GM12878 (cell line): ENCODE measurements around the gene PLEKHM2. TPM values are rescaled to one million over a fixed set of nuclear protein-coding genes. Genes with fewer than 3 reads are reported as not detected.

Experiments used
- ATAC-seq: fragments of 200-7000 bp; cut with Tn5 transposase; 3 replicates; pipeline ENCODE4 v1.9.1; 2020; ENCODE audit warnings: mild to moderate bottlenecking, moderate library complexity
- BruUV-seq: library from RNA; stranded (reverse); fragments of 400-500 nt; replicated peaks from 2 replicates; lab custom pipeline; 2021; lab: Mats Ljungman, UMichigan
- CTCF ChIA-PET: fragments of 300-600 bp; sonication (Branson Sonifier 250); formaldehyde crosslinking; extraction: SDS; loops from one replicate; lab custom pipeline; 2021; ENCODE audit warnings: inconsistent platforms; lab: Yijun Ruan, JAX
- POLR2A ChIA-PET: fragments of 350-600 bp; formaldehyde crosslinking; extraction: SDS; loops from one replicate; lab custom pipeline; 2021; ENCODE audit warnings: inconsistent platforms; lab: Charles Lee
- RAD21 ChIA-PET: fragments of 300-600 bp; sonication (Branson Sonifier 250); formaldehyde crosslinking; loops from one replicate; lab custom pipeline; 2023; ENCODE audit warnings: antibody characterized with exemption; ENCODE audit not compliant: unreplicated experiment; lab: Charles Lee
- SMC1A ChIA-PET: fragments of 300-600 bp; sonication (Branson Sonifier 250); formaldehyde crosslinking; loops from one replicate; lab custom pipeline; 2023; ENCODE audit not compliant: unreplicated experiment, uncharacterized antibody; lab: Charles Lee
- DNase-seq: peaks from one replicate; pipeline ENCODE4 v3.0.0-alpha.2; 2011; ENCODE audit warnings: low read depth, low spot score
- FAIRE-seq: peaks from 3 replicates; lab custom pipeline; 2011; peaks lifted over from hg19 to GRCh38; lab: Jason Lieb, UNC
- H2AFZ ChIP-seq: 2 replicates; pipeline ENCODE4 v1.6.0; 2011; ENCODE audit warnings: low read depth, low read length, control low read depth; ENCODE audit not compliant: control insufficient read depth
- H3K27ac ChIP-seq: 2 replicates; pipeline ENCODE4 v1.5.1; 2011; ENCODE audit warnings: control low read depth; ENCODE audit not compliant: control insufficient read depth, insufficient read depth
- H3K27me3 ChIP-seq, 2 experiments: replicated peaks in 1 of 2; 2 replicates each; pipeline versions ENCODE4 v1.6.0 to v1.6.1; 2011; ENCODE audit warnings: low read length in 1 of 2; ENCODE audit not compliant: control insufficient read depth in 2 of 2, insufficient read depth in 2 of 2
- H3K36me3 ChIP-seq, 2 experiments: 2 replicates each; pipeline ENCODE4 v1.5.1; 2011; ENCODE audit warnings: low read length in 1 of 2; ENCODE audit not compliant: control insufficient read depth in 2 of 2, insufficient read depth in 2 of 2
- H3K4me1 ChIP-seq: 2 replicates; pipeline ENCODE4 v1.6.1; 2011; ENCODE audit warnings: mild to moderate bottlenecking, low read length, moderate library complexity, mixed read lengths; ENCODE audit not compliant: control insufficient read depth, insufficient read depth
- H3K4me2 ChIP-seq: 2 replicates; pipeline ENCODE4 v1.6.0; 2011; ENCODE audit warnings: control low read depth; ENCODE audit not compliant: control insufficient read depth, insufficient read depth
- H3K4me3 ChIP-seq: fragments of 200-600 bp; sonication (generic); 2 replicates; pipeline ENCODE4 v1.5.1; 2016
- H3K79me2 ChIP-seq: 2 replicates; pipeline ENCODE4 v1.6.0; 2011; ENCODE audit warnings: low read length; ENCODE audit not compliant: control insufficient read depth, insufficient read depth
- H3K9ac ChIP-seq: 2 replicates; pipeline ENCODE4 v1.8.0; 2011; ENCODE audit warnings: low read length, control low read depth, mixed read lengths; ENCODE audit not compliant: control insufficient read depth, insufficient read depth
- H3K9me3 ChIP-seq: replicated peaks from 3 replicates; pipeline ENCODE4 v1.5.1; 2011; ENCODE audit warnings: mild to moderate bottlenecking, low read length; ENCODE audit not compliant: control insufficient read depth, insufficient read depth
- H4K20me1 ChIP-seq: 2 replicates; pipeline ENCODE4 v1.6.0; 2011; ENCODE audit not compliant: control insufficient read depth, insufficient read depth
- CHD2 ChIP-seq: IDR thresholded peaks from 2 replicates; pipeline ENCODE4 v1.6.1; 2011; ENCODE audit warnings: low read depth, low read length, improper control_type of control experiment, borderline replicate concordance
- PKNOX1 ChIP-seq: fragments of 450-650 bp; IDR thresholded peaks from 2 replicates; pipeline ENCODE4 v1.6.1; 2016; ENCODE audit warnings: mild to moderate bottlenecking
- ZBTB40 ChIP-seq: fragments of 450-650 bp; IDR thresholded peaks from 2 replicates; pipeline ENCODE4 v1.6.1; 2016; ENCODE audit warnings: mild to moderate bottlenecking, moderate library complexity, borderline replicate concordance
- ZNF687 ChIP-seq: fragments of 450-650 bp; IDR thresholded peaks from 2 replicates; pipeline ENCODE4 v1.6.1; 2017; ENCODE audit warnings: mild to moderate bottlenecking, moderate library complexity
- whole genome bisulfite sequencing: methylation state at CpG from one replicate; pipeline ENCODE4 v1.1.6; 2016; ENCODE audit warnings: low lambda C conversion rate; ENCODE audit not compliant: insufficient replicate concordance, insufficient coverage; ENCODE audit errors: missing lambda C conversion rate; 5-methylcytosine and 5-hydroxymethylcytosine counted together
- in situ Hi-C: fragments of 300-500 bp; cut with MboI; formaldehyde crosslinking; loops from 9 replicates; pipeline ENCODE4 v1.14.3; 2018; ENCODE audit warnings: mixed read lengths
- intact Hi-C: fragments of 100-400 bp; cut with micrococcal nuclease; formaldehyde crosslinking; loops from one replicate; pipeline ENCODE4 v1.14.2; 2022; ENCODE audit not compliant: unreplicated experiment
- polyA plus RNA-seq, 11 experiments: library from polyadenylated mRNA; depleted of rRNA in 4 of 11; unstranded in 6 of 11; stranded (reverse) in 5 of 11; fragments of >200 nt; fragmentation: Nextera tagmentation in 4 of 11; fragmentation: Illumina TruSeq in 1 of 11; extraction: Ambion mirVana in 4 of 11; extraction: Trizol in 1 of 11; gene quantifications; 1 replicate in 1 of 11; 2 replicates in 10 of 11; pipeline versions ENCODE4 v1.2.1 to v1.2.3, GENCODE V29; 2011 to 2016; ENCODE audit warnings: inconsistent platforms in 2 of 11, missing spikeins in 2 of 11, low read depth in 1 of 11
- total RNA-seq, 4 experiments: library from RNA; depleted of rRNA in 3 of 4; stranded (reverse); fragments of >200 nt in 3 of 4; fragmentation: Illumina TruSeq in 1 of 4; extraction: Trizol in 1 of 4; gene quantifications; 2 replicates each; pipeline versions ENCODE4 v1.2.1 to v1.2.3, GENCODE V29; 2013 to 2021
- TF ChIP-seq, protein P1 (sequence below): IDR thresholded peaks from 2 replicates; pipeline ENCODE4 v1.6.1; 2011; ENCODE audit warnings: low read depth, low read length, improper control_type of control experiment, borderline replicate concordance

The PLEKHM2 gene
- total and polyA plus RNA-seq, 10 of the 15 experiments (the other 5 are each of a cell fraction or from before 2014, with no cell fraction given) = 0.37 to 55.2 (median 19.3) TPM

DNA sequence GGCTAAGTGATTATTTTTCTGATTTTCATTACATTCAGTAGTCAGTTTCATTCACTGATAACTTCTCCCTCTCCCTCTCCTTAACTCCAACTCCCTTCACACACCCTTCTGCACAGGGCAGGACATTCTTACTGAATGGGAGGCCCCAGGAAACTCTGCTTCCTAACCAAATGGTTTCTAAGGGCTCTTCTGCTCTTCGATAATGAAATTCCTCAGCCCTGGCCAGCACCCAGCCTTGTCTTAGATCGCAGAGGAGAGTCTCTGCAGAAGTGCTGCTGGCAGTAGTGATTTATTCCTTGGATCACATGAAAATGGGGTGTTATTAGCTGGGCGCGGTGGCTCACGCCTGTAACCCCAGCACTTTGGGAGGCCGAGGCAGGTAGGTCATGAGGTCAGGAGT is 16.4 kb downstream of the PLEKHM2 start:
- intact Hi-C loops = no loop called here
- no peak overlapping the region for H2AFZ ChIP-seq
- BruUV-seq = no TSS peak
- H3K27me3 ChIP-seq = no peaks in the 10 kb centered on the region
- no peaks in the 10 kb centered on the region for H4K20me1 ChIP-seq
- H3K9ac ChIP-seq = no peak overlapping the region
- peaks cover 14% of the 10 kb centered on the region for H3K4me1 ChIP-seq
- H3K4me2 ChIP-seq = no peak overlapping the region
- ChIA-PET CTCF (no interaction called here), RAD21 (no interaction called here), SMC1A (no interaction called here), POLR2A (no interaction called here)
- in situ Hi-C loops = no loop called here
- ATAC-seq = no peak
- H3K4me3 ChIP-seq = no peak overlapping the region
- H3K79me2 ChIP-seq = peaks cover 30% of the 10 kb centered on the region
- H3K9me3 ChIP-seq = no peaks in the 10 kb centered on the region; the same call in 2 of the 3 replicates
- WGBS = 97% methylated on average over 6 of the region's 6 CpGs
- no peak for DNase-seq
- TF ChIP-seq, protein P1, sequence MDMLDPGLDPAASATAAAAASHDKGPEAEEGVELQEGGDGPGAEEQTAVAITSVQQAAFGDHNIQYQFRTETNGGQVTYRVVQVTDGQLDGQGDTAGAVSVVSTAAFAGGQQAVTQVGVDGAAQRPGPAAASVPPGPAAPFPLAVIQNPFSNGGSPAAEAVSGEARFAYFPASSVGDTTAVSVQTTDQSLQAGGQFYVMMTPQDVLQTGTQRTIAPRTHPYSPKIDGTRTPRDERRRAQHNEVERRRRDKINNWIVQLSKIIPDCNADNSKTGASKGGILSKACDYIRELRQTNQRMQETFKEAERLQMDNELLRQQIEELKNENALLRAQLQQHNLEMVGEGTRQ = no peak
- no peak for FAIRE-seq
- H3K36me3 ChIP-seq = peaks cover 7% of the 10 kb centered on the region in 2 experiments
- no peak overlapping the region for H3K27ac ChIP-seq

DNA sequence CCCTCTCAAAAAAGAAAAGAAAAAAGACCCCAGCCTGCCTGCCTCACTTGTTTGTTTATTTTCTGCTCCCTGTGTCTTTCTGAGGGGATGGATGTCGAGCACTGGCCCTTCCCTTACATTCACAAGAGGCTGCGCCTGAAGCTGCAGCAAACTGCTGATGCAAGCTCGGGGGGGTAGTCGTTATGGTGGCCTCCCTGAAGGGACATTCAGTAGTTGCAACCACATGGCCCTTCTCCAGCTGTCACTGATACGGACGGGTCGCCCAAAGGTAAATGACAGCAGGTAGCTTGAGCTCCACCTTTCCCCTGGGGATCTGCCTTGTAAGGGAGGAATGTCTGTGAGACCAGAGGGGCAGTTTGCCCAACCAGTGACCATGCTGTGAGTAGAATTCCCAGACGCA is 17.7 kb downstream of the PLEKHM2 start:
- no TSS peak for BruUV-seq
- no peak for FAIRE-seq
- TF ChIP-seq PKNOX1 (no peak), CHD2 (no peak), ZNF687 (no peak), ZBTB40 (no peak)

More for the DNA sequence above, 17.7 kb downstream of the PLEKHM2 start:
- POLR2A ChIA-PET = interaction anchor here (0.5 to 0.7 kb wide), 2 partner anchors 36 to 88 kb away, joined by 3 to 6 read pairs; no protein-coding TSS in a partner anchor
- CTCF ChIA-PET = no interaction called here
- Histone ChIP-seq H3K36me3 (peaks cover 7% of the 10 kb centered on the region in 2 experiments), H3K4me1 (peaks cover 10% of the 10 kb centered on the region), H3K9me3 (no peaks in the 10 kb centered on the region; the same call in 2 of the 3 replicates), H3K9ac (no peak overlapping the region), H3K79me2 (peaks cover 26% of the 10 kb centered on the region), H4K20me1 (no peaks in the 10 kb centered on the region), H3K27ac (no peak overlapping the region), H2AFZ (no peak overlapping the region), H3K4me3 (no peak overlapping the region), H3K4me2 (no peak overlapping the region), H3K27me3 (no peaks in the 10 kb centered on the region)
- SMC1A ChIA-PET = interaction anchor here (1.4 kb wide), 1 partner anchor 30 kb away, joined by 3 read pairs; no protein-coding TSS in a partner anchor
- 84% methylated on average over 8 of the region's 8 CpGs for WGBS
- DNase-seq (no peak), ATAC-seq (no peak)
- intact Hi-C loops (no loop called here), in situ Hi-C loops (no loop called here)
- RAD21 ChIA-PET = interaction anchor here (0.7 kb wide), 1 partner anchor 689 kb away, joined by 4 read pairs; no protein-coding TSS in a partner anchor
